ENCODE data around the gene GIPC1.

- no peak for TF ChIP-seq POLR2A (IDR thresholded peaks at IDR 0.05; ENCODE audit: low read depth, low read length)
- TF ChIP-seq CTCF (conservative IDR thresholded peaks at IDR 0.05; ENCODE audit: low read depth, low read length) = no peak
- no peak for TF ChIP-seq RCOR1 (IDR thresholded peaks at IDR 0.05; ENCODE audit: insufficient replicate concordance, low read length)
- TF ChIP-seq RFX5 (IDR thresholded peaks at IDR 0.05; ENCODE audit: low read depth, low read length) = no peak
- no peak for TF ChIP-seq RAD21 (IDR thresholded peaks at IDR 0.05; ENCODE audit: low read length)
- no peak for TF ChIP-seq BHLHE40 (IDR thresholded peaks at IDR 0.05; ENCODE audit: low read depth, low read length)
- no peak for TF ChIP-seq CHD1 (IDR thresholded peaks at IDR 0.05; ENCODE audit: low read depth, low read length)
- TF ChIP-seq MXI1 (IDR thresholded peaks at IDR 0.05; ENCODE audit: borderline replicate concordance, low read depth, low read length) = no peak
- TF ChIP-seq CEBPB (IDR thresholded peaks at IDR 0.05; ENCODE audit: low read depth, low read length) = no peak
- no peak for TF ChIP-seq USF2 (IDR thresholded peaks at IDR 0.05; ENCODE audit: low read depth, low read length)
- no peak for TF ChIP-seq SMC3 (IDR thresholded peaks at IDR 0.05; ENCODE audit: low read depth, low read length)
- no peak for TF ChIP-seq FOS (IDR thresholded peaks at IDR 0.05; ENCODE audit: low read depth, low read length)
Observed at GRCh38 chr19:14511229-14511593, 15.3 kb upstream of the GIPC1 start.
